ENCODE data around the gene EXOC6.

Gene EXOC6

DNA sequence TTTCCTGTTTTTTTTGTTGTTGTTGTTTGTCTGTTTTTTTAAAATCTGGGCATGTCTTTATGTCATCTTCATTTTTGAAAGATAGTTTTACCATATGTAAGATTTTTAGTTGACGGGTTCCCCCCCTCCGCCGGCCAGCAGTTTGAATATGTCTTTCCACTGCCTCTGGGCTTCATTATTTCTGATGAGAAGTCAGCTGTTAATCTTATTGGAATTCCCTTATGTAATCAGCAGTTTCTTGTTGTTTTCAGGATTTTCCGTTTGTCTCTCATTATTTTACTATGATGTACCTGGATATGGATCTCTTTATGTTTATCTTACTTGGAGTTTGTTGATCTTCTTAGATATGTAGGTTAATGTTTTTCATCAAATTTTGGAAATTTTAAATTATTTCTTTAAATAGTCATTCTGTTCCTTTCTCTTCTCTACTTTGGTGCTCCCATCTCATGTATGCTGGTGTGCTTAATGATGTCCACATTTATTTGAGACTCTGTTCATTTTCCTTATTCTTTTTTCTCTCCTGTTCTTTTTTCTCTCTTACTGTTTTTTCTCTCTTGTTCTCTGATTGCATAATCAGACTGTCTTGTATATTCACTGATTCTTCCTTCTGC is 9.7 kb downstream of the EXOC6 start (continued):
- TF ChIP-seq ZNF280D (tag by site-specific recombination; IDR thresholded peaks at IDR 0.05) (peak; percentile 94), ZNF629 (tag by site-specific recombination; IDR thresholded peaks at IDR 0.05) (peak; percentile 32; the same call in 1 of the 2 replicates), ZNF114 (tag by site-specific recombination; IDR thresholded peaks at IDR 0.05) (no peak), RBAK (tag by site-specific recombination; IDR thresholded peaks at IDR 0.05) (no peak), ZNF121 (tag by site-specific recombination; IDR thresholded peaks at IDR 0.05) (no peak), ZNF555 (tag by site-specific recombination; conservative IDR thresholded peaks at IDR 0.05) (no peak), YY1 (tag by site-specific recombination; IDR thresholded peaks at IDR 0.05) (no peak), ZSCAN4 (tag by site-specific recombination; IDR thresholded peaks at IDR 0.05) (no peak), KLF9 (tag by site-specific recombination; IDR thresholded peaks at IDR 0.05; ENCODE audit: low read depth) (no peak), ZBTB8A (tag by site-specific recombination; IDR thresholded peaks at IDR 0.05) (no peak), ZNF404 (tag by site-specific recombination; IDR thresholded peaks at IDR 0.05) (no peak), ZNF558 (tag by site-specific recombination; IDR thresholded peaks at IDR 0.05) (peak; percentile 94), ZNF658 (tag by site-specific recombination; IDR thresholded peaks at IDR 0.05) (no peak), ZNF19 (tag by site-specific recombination; IDR thresholded peaks at IDR 0.05; ENCODE audit: low read depth) (no peak), ZNF112 (tag by site-specific recombination; IDR thresholded peaks at IDR 0.05) (no peak), WT1 (tag by site-specific recombination; IDR thresholded peaks at IDR 0.05) (no peak), CTCF (tag by site-specific recombination; IDR thresholded peaks at IDR 0.05) (no peak), ZNF621 (tag by site-specific recombination; IDR thresholded peaks at IDR 0.05) (no peak), KLF8 (tag by site-specific recombination; IDR thresholded peaks at IDR 0.05) (no peak), ZNF704 (tag by site-specific recombination; IDR thresholded peaks at IDR 0.05) (no peak), ZNF354C (tag by site-specific recombination; IDR thresholded peaks at IDR 0.05; ENCODE audit: borderline replicate concordance, low read depth) (no peak), ZNF76 (tag by site-specific recombination; IDR thresholded peaks at IDR 0.05; ENCODE audit: borderline replicate concordance, low read depth) (no peak), MYNN (tag by site-specific recombination; IDR thresholded peaks at IDR 0.05; ENCODE audit: borderline replicate concordance) (no peak), ZNF184 (tag by site-specific recombination; IDR thresholded peaks at IDR 0.05) (peak; percentile 67; the same call in 1 of the 2 replicates), ZNF785 (tag by site-specific recombination; IDR thresholded peaks at IDR 0.05) (no peak)
- TF ChIP-seq, protein P1, sequence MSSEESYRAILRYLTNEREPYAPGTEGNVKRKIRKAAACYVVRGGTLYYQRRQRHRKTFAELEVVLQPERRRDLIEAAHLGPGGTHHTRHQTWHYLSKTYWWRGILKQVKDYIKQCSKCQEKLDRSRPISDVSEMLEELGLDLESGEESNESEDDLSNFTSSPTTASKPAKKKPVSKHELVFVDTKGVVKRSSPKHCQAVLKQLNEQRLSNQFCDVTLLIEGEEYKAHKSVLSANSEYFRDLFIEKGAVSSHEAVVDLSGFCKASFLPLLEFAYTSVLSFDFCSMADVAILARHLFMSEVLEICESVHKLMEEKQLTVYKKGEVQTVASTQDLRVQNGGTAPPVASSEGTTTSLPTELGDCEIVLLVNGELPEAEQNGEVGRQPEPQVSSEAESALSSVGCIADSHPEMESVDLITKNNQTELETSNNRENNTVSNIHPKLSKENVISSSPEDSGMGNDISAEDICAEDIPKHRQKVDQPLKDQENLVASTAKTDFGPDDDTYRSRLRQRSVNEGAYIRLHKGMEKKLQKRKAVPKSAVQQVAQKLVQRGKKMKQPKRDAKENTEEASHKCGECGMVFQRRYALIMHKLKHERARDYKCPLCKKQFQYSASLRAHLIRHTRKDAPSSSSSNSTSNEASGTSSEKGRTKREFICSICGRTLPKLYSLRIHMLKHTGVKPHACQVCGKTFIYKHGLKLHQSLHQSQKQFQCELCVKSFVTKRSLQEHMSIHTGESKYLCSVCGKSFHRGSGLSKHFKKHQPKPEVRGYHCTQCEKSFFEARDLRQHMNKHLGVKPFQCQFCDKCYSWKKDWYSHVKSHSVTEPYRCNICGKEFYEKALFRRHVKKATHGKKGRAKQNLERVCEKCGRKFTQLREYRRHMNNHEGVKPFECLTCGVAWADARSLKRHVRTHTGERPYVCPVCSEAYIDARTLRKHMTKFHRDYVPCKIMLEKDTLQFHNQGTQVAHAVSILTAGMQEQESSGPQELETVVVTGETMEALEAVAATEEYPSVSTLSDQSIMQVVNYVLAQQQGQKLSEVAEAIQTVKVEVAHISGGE (tag by site-specific recombination; conservative IDR thresholded peaks at IDR 0.05; ENCODE audit: low read depth) = no peak
- TF ChIP-seq, protein P2, sequence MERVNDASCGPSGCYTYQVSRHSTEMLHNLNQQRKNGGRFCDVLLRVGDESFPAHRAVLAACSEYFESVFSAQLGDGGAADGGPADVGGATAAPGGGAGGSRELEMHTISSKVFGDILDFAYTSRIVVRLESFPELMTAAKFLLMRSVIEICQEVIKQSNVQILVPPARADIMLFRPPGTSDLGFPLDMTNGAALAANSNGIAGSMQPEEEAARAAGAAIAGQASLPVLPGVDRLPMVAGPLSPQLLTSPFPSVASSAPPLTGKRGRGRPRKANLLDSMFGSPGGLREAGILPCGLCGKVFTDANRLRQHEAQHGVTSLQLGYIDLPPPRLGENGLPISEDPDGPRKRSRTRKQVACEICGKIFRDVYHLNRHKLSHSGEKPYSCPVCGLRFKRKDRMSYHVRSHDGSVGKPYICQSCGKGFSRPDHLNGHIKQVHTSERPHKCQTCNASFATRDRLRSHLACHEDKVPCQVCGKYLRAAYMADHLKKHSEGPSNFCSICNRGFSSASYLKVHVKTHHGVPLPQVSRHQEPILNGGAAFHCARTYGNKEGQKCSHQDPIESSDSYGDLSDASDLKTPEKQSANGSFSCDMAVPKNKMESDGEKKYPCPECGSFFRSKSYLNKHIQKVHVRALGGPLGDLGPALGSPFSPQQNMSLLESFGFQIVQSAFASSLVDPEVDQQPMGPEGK (tag by site-specific recombination; IDR thresholded peaks at IDR 0.05) = no peak

All from HEK293 (cell line).